HCT116 (cell line): ENCODE data around the gene ALDH6A1. TPM values are rescaled to one million over a fixed set of nuclear protein-coding genes. Genes with fewer than 3 reads are reported as not detected.

Source experiments
- ATAC-seq: fragments of 200-7000 bp; cut with Tn5 transposase; 2 replicates; pipeline ENCODE4 v1.9.1; 2020; ENCODE audit warnings: mild to moderate bottlenecking, moderate library complexity
- BruUV-seq: library from RNA; stranded (reverse); fragments of 400-500 nt; replicated peaks from 2 replicates; lab custom pipeline; 2021; lab: Mats Ljungman, UMichigan
- CTCF ChIA-PET: fragments of 300-600 bp; sonication (Branson Sonifier 250); formaldehyde crosslinking; loops from one replicate; lab custom pipeline; 2021; ENCODE audit warnings: antibody characterized with exemption; lab: Charles Lee
- POLR2A ChIA-PET: fragments of 300-600, 350-600 bp; sonication (Branson Sonifier 250); formaldehyde crosslinking; loops from one replicate; lab custom pipeline; 2021; ENCODE audit warnings: antibody characterized with exemption; lab: Charles Lee
- RAD21 ChIA-PET, 2 experiments: fragments of 300-600 bp; sonication (Branson Sonifier 250); formaldehyde crosslinking; loops; one replicate each; lab custom pipeline; 2023; ENCODE audit warnings: low total read pairs in 2 of 2; ENCODE audit not compliant: uncharacterized antibody in 2 of 2, unreplicated experiment in 2 of 2, low non-redundant PET in 1 of 2; lab: Charles Lee
- DNase-seq: peaks from one replicate; pipeline ENCODE4 v3.0.0-alpha.2; 2010; ENCODE audit warnings: low read depth, low spot score
- H2AFZ ChIP-seq: fragments of 200-600 bp; shearing (Covaris generic), sonication (generic); 2 replicates; pipeline ENCODE4 v1.6.1; 2017; ENCODE audit warnings: low read depth, mixed run types, mixed read lengths, antibody characterized with exemption, low read length; ENCODE audit not compliant: poor library complexity, severe bottlenecking
- H3K27ac ChIP-seq: 2 replicates; pipeline ENCODE4 v1.5.1; 2012; ENCODE audit warnings: low read depth, low read length
- H3K27me3 ChIP-seq: fragments of 200-600 bp; sonication (generic); 2 replicates; pipeline ENCODE4 v1.6.1; 2016; ENCODE audit warnings: mixed run types, low read length, mixed read lengths; ENCODE audit not compliant: insufficient read depth
- H3K36me3 ChIP-seq, 2 experiments: fragments of 200-500 bp in 1 of 2; fragments of 200-600 bp in 1 of 2; sonication (Bioruptor generic) in 1 of 2; sonication (generic) in 1 of 2; 2 replicates each; pipeline versions ENCODE4 v1.5.1 to v1.6.1; 2014 to 2016; ENCODE audit warnings: low read length in 2 of 2, inconsistent platforms in 1 of 2, mixed read lengths in 1 of 2, mixed run types in 1 of 2; ENCODE audit not compliant: insufficient read depth in 2 of 2, control insufficient read depth in 1 of 2
- H3K4me1 ChIP-seq, 2 experiments: fragments of 200-600 bp in 1 of 2; sonication (generic) in 1 of 2; 2 replicates each; pipeline versions ENCODE4 v1.5.1 to v1.6.1; 2012 to 2017; ENCODE audit warnings: low read length in 2 of 2, inconsistent platforms in 1 of 2, mild to moderate bottlenecking in 1 of 2, mixed read lengths in 1 of 2, mixed run types in 1 of 2, moderate library complexity in 1 of 2; ENCODE audit not compliant: insufficient read depth in 2 of 2, control insufficient read depth in 1 of 2
- H3K4me2 ChIP-seq: fragments of 200-600 bp; sonication (generic); 2 replicates; pipeline ENCODE4 v1.6.1; 2017; ENCODE audit warnings: mixed run types, low read length, mixed read lengths
- H3K4me3 ChIP-seq, 2 experiments: fragments of 200-600 bp in 1 of 2; sonication (generic) in 1 of 2; replicated peaks in 1 of 2; 2 replicates each; pipeline ENCODE4 v1.5.1; 2011 to 2016; ENCODE audit warnings: low read length in 2 of 2, control low read depth in 1 of 2, low read depth in 1 of 2, mild to moderate bottlenecking in 1 of 2, mixed read lengths in 1 of 2, mixed run types in 1 of 2
- H3K79me2 ChIP-seq: fragments of 200-600 bp; sonication (generic); 2 replicates; pipeline ENCODE4 v1.6.1; 2017; ENCODE audit warnings: mild to moderate bottlenecking, mixed run types, low read length, moderate library complexity, mixed read lengths; ENCODE audit not compliant: insufficient read depth
- H3K9ac ChIP-seq: fragments of 200-600 bp; sonication (generic); 2 replicates; pipeline ENCODE4 v1.6.1; 2016; ENCODE audit warnings: low read length, mixed read lengths
- H3K9me2 ChIP-seq: fragments of 200-600 bp; sonication (generic), shearing (Covaris generic); 2 replicates; pipeline ENCODE4 v1.6.1; 2017; ENCODE audit warnings: mixed run types, mild to moderate bottlenecking, moderate library complexity; ENCODE audit not compliant: insufficient read depth
- H3K9me3 ChIP-seq, 2 experiments: fragments of 200-500 bp in 1 of 2; fragments of 200-600 bp in 1 of 2; sonication (Bioruptor generic) in 1 of 2; sonication (generic) in 1 of 2; 2 replicates each; pipeline ENCODE4 v1.6.1; 2014 to 2017; ENCODE audit warnings: low read length in 2 of 2, mixed read lengths in 2 of 2, inconsistent platforms in 1 of 2, low read depth in 1 of 2, mild to moderate bottlenecking in 1 of 2, mixed run types in 1 of 2, moderate library complexity in 1 of 2; ENCODE audit not compliant: control insufficient read depth in 1 of 2, insufficient read depth in 1 of 2
- H4K20me1 ChIP-seq: fragments of 200-600 bp; sonication (generic), shearing (Covaris generic); 2 replicates; pipeline ENCODE4 v1.6.1; 2017; ENCODE audit warnings: mixed run types, mild to moderate bottlenecking, moderate library complexity; ENCODE audit not compliant: insufficient read depth
- ATF3 ChIP-seq: IDR thresholded peaks from 2 replicates; pipeline ENCODE4 v1.6.1; 2012
- CBX3 ChIP-seq: IDR thresholded peaks from 2 replicates; pipeline ENCODE4 v1.6.1; 2012; ENCODE audit warnings: low read depth
- EGR1 ChIP-seq: IDR thresholded peaks from 2 replicates; pipeline ENCODE4 v1.6.1; 2012; ENCODE audit warnings: low read depth
- ELF1 ChIP-seq: IDR thresholded peaks from 2 replicates; pipeline ENCODE4 v1.6.1; 2012; ENCODE audit warnings: low read depth, borderline replicate concordance
- EZH2 ChIP-seq: fragments of 200-600 bp; sonication (generic); IDR thresholded peaks from 2 replicates; pipeline ENCODE4 v1.6.1; 2017; ENCODE audit warnings: antibody characterized with exemption, mixed run types
- FOSL1 ChIP-seq: IDR thresholded peaks from 2 replicates; pipeline ENCODE4 v1.6.1; 2012; ENCODE audit warnings: low read depth
- JUND ChIP-seq: IDR thresholded peaks from 2 replicates; pipeline ENCODE4 v1.6.1; 2012
- MAX ChIP-seq: IDR thresholded peaks from 2 replicates; pipeline ENCODE4 v1.6.1; 2012
- POLR2A ChIP-seq: IDR thresholded peaks from 2 replicates; pipeline ENCODE4 v1.7.0; 2011; ENCODE audit warnings: borderline replicate concordance; ENCODE audit not compliant: insufficient read depth, insufficient read length; ENCODE audit errors: extremely low read depth
- SIN3A ChIP-seq: IDR thresholded peaks from 2 replicates; pipeline ENCODE4 v1.6.1; 2012; ENCODE audit warnings: low read depth
- SP1 ChIP-seq: IDR thresholded peaks from 2 replicates; pipeline ENCODE4 v1.6.1; 2012; ENCODE audit warnings: low read depth
- SRF ChIP-seq: IDR thresholded peaks from 2 replicates; pipeline ENCODE4 v1.6.1; 2012; ENCODE audit warnings: low read depth
- YY1 ChIP-seq: IDR thresholded peaks from 2 replicates; pipeline ENCODE4 v1.6.1; 2011; ENCODE audit warnings: low read length, low read depth, moderate library complexity, mild to moderate bottlenecking; ENCODE audit not compliant: insufficient replicate concordance; ENCODE audit errors: extremely low read depth
- ZFX ChIP-seq: fragments of 450-650 bp; IDR thresholded peaks from 2 replicates; pipeline ENCODE4 v1.6.1; 2017
- ZNF274 ChIP-seq: fragments of 200-500 bp; sonication (Bioruptor generic); IDR thresholded peaks from 2 replicates; pipeline ENCODE4 v1.6.1; 2014; ENCODE audit warnings: mild to moderate bottlenecking, low read depth, low read length, inconsistent platforms
- intact Hi-C: fragments of 100-400 bp; cut with micrococcal nuclease; formaldehyde crosslinking; loops from 2 replicates; pipeline ENCODE4 v1.10.0; 2022
- total RNA-seq: library from RNA; stranded (reverse); gene quantifications from one replicate; pipeline ENCODE4 v1.2.1, GENCODE V29; 2021; ENCODE audit not compliant: unreplicated experiment

The ALDH6A1 gene
- total RNA-seq, 1 experiment from 2014 or later, result 15.6 TPM

GRCh38 chr14:74035556-74035955 lies 48.7 kb downstream of the ALDH6A1 start:
- DNase-seq, result no peak
- POLR2A ChIA-PET, result no interaction called here

GRCh38 chr14:74034572-74034971 lies 49.7 kb downstream of the ALDH6A1 start:
- Histone ChIP-seq H3K36me3 (no peaks in the 10 kb centered on the region), H2AFZ (no peak overlapping the region), H3K27me3 (no peaks in the 10 kb centered on the region), H3K9me2 (no peaks in the 10 kb centered on the region), H4K20me1 (no peaks in the 10 kb centered on the region), H3K4me2 (no peak overlapping the region), H3K9me3 (no peaks in the 10 kb centered on the region)
- no peak for DNase-seq
- no TSS peak for BruUV-seq
- TF ChIP-seq ATF3, result no peak
- no peak for TF ChIP-seq JUND
- no peak for TF ChIP-seq SRF
- TF ChIP-seq POLR2A, result no peak
- no peak for TF ChIP-seq MAX
- no peak for TF ChIP-seq ZFX
- TF ChIP-seq EGR1, result no peak
- no peak for TF ChIP-seq SP1
- TF ChIP-seq ZNF274, result no peak
- no peak for TF ChIP-seq SIN3A
- no peak for TF ChIP-seq YY1
- no peak for TF ChIP-seq EZH2
- TF ChIP-seq, all 23 proteins: peak for 0
- Histone ChIP-seq H3K4me3 (no peak overlapping the region), H3K9ac (no peak overlapping the region), H3K4me1 (no peaks in the 10 kb centered on the region), H3K27ac (no peak overlapping the region), H3K79me2 (no peaks in the 10 kb centered on the region)
- ChIA-PET CTCF (no interaction called here), RAD21 (no interaction called here), POLR2A (no interaction called here)
- intact Hi-C loops, result no loop called here
- ATAC-seq, result no peak

More at GRCh38 chr14:74035556-74035955, 48.7 kb downstream of the ALDH6A1 start:
- BruUV-seq, result no TSS peak
- H3K27me3 ChIP-seq, result no peaks in the 10 kb centered on the region
- no peak overlapping the region for H3K4me3 ChIP-seq
- no peaks in the 10 kb centered on the region for H3K79me2 ChIP-seq
- intact Hi-C loops, result no loop called here
- no peaks in the 10 kb centered on the region for H3K9me2 ChIP-seq
- RAD21 ChIA-PET, result no interaction called here
- CTCF ChIA-PET, result interaction anchor here (1.3 kb wide), 1 partner anchor 307 kb away, joined by 5 read pairs; no protein-coding TSS in a partner anchor
- no peaks in the 10 kb centered on the region for H3K36me3 ChIP-seq
- TF ChIP-seq CBX3 (no peak), POLR2A (no peak), ELF1 (no peak), EGR1 (no peak), SIN3A (no peak), JUND (no peak), EZH2 (no peak), FOSL1 (no peak), ZNF274 (no peak), ZFX (no peak), YY1 (no peak)
- no peaks in the 10 kb centered on the region for H3K4me1 ChIP-seq
- ATAC-seq, result no peak
- no peaks in the 10 kb centered on the region for H3K9me3 ChIP-seq
- H3K27ac ChIP-seq, result no peak overlapping the region
- H2AFZ ChIP-seq, result no peak overlapping the region
- no peak overlapping the region for H3K4me2 ChIP-seq
- H3K9ac ChIP-seq, result no peak overlapping the region
- no peaks in the 10 kb centered on the region for H4K20me1 ChIP-seq
